ENCODE measurements around the gene ASAH2. TPM values are rescaled to one million over a fixed set of nuclear protein-coding genes. Genes with fewer than 3 reads are reported as not detected.

ASAH2 gene
- total and polyA plus RNA-seq, 2 of the 13 experiments (the other 11 are each of a cell fraction or from before 2014, with no cell fraction given), result 16.0 to 17.9 TPM

Other genes starting within 250 kb of the ASAH2 start
- gene WASHC2A, start 183.6 kb downstream of the ASAH2 start, total RNA-seq (2016; rRNA removed; fragmentation: Illumina TruSeq; extraction: Trizol), result 29.6 and 42.1 TPM in 2 replicates
- 20.7 and 22.8 TPM in 2 replicates for gene WASHC2A, start 183.6 kb downstream of the ASAH2 start, polyA plus RNA-seq (2011; rRNA removed)

Data from HepG2 (cell line).